HEK293 (cell line): Measurements from ENCODE around the gene TTC33.

Experiments used
- ELK4 ChIP-seq: IDR thresholded peaks from 2 replicates; pipeline ENCODE4 v1.6.1; 2011; ENCODE audit warnings: mild to moderate bottlenecking, low read depth, low read length, borderline replicate concordance
- TF ChIP-seq, protein P1 (sequence below): fragments of 450-650 bp; formaldehyde crosslinking; IDR thresholded peaks from 2 replicates; pipeline ENCODE4 v1.5.1; 2016; ENCODE audit warnings: missing biosample characterization, missing genetic modification characterization
- TF ChIP-seq, protein P2 (sequence below): fragments of 450-650 bp; formaldehyde crosslinking; IDR thresholded peaks from 2 replicates; pipeline ENCODE4 v1.5.1; 2016; ENCODE audit warnings: missing biosample characterization, missing genetic modification characterization
- TF ChIP-seq, protein P3 (sequence below): fragments of 450-650 bp; formaldehyde crosslinking; IDR thresholded peaks from 2 replicates; pipeline ENCODE4 v1.5.1; 2016; ENCODE audit warnings: missing biosample characterization, missing genetic modification characterization

- no peak for TF ChIP-seq ELK4
- TF ChIP-seq, protein P1, sequence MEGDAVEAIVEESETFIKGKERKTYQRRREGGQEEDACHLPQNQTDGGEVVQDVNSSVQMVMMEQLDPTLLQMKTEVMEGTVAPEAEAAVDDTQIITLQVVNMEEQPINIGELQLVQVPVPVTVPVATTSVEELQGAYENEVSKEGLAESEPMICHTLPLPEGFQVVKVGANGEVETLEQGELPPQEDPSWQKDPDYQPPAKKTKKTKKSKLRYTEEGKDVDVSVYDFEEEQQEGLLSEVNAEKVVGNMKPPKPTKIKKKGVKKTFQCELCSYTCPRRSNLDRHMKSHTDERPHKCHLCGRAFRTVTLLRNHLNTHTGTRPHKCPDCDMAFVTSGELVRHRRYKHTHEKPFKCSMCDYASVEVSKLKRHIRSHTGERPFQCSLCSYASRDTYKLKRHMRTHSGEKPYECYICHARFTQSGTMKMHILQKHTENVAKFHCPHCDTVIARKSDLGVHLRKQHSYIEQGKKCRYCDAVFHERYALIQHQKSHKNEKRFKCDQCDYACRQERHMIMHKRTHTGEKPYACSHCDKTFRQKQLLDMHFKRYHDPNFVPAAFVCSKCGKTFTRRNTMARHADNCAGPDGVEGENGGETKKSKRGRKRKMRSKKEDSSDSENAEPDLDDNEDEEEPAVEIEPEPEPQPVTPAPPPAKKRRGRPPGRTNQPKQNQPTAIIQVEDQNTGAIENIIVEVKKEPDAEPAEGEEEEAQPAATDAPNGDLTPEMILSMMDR (tag by site-specific recombination) = no peak
- TF ChIP-seq, protein P2, sequence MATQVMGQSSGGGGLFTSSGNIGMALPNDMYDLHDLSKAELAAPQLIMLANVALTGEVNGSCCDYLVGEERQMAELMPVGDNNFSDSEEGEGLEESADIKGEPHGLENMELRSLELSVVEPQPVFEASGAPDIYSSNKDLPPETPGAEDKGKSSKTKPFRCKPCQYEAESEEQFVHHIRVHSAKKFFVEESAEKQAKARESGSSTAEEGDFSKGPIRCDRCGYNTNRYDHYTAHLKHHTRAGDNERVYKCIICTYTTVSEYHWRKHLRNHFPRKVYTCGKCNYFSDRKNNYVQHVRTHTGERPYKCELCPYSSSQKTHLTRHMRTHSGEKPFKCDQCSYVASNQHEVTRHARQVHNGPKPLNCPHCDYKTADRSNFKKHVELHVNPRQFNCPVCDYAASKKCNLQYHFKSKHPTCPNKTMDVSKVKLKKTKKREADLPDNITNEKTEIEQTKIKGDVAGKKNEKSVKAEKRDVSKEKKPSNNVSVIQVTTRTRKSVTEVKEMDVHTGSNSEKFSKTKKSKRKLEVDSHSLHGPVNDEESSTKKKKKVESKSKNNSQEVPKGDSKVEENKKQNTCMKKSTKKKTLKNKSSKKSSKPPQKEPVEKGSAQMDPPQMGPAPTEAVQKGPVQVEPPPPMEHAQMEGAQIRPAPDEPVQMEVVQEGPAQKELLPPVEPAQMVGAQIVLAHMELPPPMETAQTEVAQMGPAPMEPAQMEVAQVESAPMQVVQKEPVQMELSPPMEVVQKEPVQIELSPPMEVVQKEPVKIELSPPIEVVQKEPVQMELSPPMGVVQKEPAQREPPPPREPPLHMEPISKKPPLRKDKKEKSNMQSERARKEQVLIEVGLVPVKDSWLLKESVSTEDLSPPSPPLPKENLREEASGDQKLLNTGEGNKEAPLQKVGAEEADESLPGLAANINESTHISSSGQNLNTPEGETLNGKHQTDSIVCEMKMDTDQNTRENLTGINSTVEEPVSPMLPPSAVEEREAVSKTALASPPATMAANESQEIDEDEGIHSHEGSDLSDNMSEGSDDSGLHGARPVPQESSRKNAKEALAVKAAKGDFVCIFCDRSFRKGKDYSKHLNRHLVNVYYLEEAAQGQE (tag by site-specific recombination) = no peak
- TF ChIP-seq, protein P3, sequence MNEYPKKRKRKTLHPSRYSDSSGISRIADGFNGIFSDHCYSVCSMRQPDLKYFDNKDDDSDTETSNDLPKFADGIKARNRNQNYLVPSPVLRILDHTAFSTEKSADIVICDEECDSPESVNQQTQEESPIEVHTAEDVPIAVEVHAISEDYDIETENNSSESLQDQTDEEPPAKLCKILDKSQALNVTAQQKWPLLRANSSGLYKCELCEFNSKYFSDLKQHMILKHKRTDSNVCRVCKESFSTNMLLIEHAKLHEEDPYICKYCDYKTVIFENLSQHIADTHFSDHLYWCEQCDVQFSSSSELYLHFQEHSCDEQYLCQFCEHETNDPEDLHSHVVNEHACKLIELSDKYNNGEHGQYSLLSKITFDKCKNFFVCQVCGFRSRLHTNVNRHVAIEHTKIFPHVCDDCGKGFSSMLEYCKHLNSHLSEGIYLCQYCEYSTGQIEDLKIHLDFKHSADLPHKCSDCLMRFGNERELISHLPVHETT (tag by site-specific recombination) = no peak
Observed at GRCh38 chr5:40682154-40683017, 73.4 kb downstream of the TTC33 start.
